Mucosa of rectum (tissue), 2 donors: Measurements from ENCODE around the gene BBX.
A peak's percentile ranks its signal among the peaks of the same experiment; 100 is the strongest.
"Not testable (repeated sequence)": the region's sequence is repeated elsewhere in the genome, so short reads cannot be mapped to it uniquely, and the experiment has no call there.

ENCODE experiments used
- H3K27ac ChIP-seq, 2 donors: one replicate each; pipeline ENCODE4 v1.7.0; 2013; ENCODE audit warnings: inconsistent platforms in 2 of 2, low read depth in 2 of 2, low read length in 2 of 2
- H3K27me3 ChIP-seq, 2 donors: one replicate each; pipeline ENCODE4 v1.7.0; 2013; ENCODE audit warnings: low read length in 2 of 2; ENCODE audit not compliant: control insufficient read depth in 2 of 2, insufficient read depth in 2 of 2
- H3K36me3 ChIP-seq, 2 donors: one replicate each; pipeline ENCODE4 v1.7.0; 2013; ENCODE audit warnings: low read length in 2 of 2; ENCODE audit not compliant: control insufficient read depth in 2 of 2, insufficient read depth in 2 of 2
- H3K4me1 ChIP-seq, 2 donors: one replicate each; pipeline ENCODE4 v1.7.0; 2013; ENCODE audit warnings: low read length in 2 of 2, mild to moderate bottlenecking in 1 of 2; ENCODE audit not compliant: control insufficient read depth in 2 of 2, insufficient read depth in 2 of 2
- H3K4me3 ChIP-seq, 2 donors: one replicate each; pipeline ENCODE4 v1.7.0; 2013; ENCODE audit warnings: low read length in 2 of 2
- H3K9ac ChIP-seq, 2 donors: one replicate each; pipeline ENCODE4 v1.7.0; 2013; ENCODE audit warnings: low read length in 2 of 2, low read depth in 1 of 2, mild to moderate bottlenecking in 1 of 2
- H3K9me3 ChIP-seq, 2 donors: one replicate each; pipeline ENCODE4 v1.7.0; 2013; ENCODE audit warnings: low read length in 2 of 2; ENCODE audit not compliant: control insufficient read depth in 2 of 2
- donor health status: healthy.
- donor health status: Normal muscosa, but diverticular disease.

Gene BBX

GRCh38 chr3:107689355-107689754, 166.6 kb downstream of the BBX start:
- H3K36me3 ChIP-seq: no peaks in the 10 kb centered on the region
- H3K27ac ChIP-seq: no peak overlapping the region
- H3K9ac ChIP-seq: no peak overlapping the region
- no peaks in the 10 kb centered on the region for H3K27me3 ChIP-seq
- H3K4me1 ChIP-seq: no peaks in the 10 kb centered on the region
- H3K4me3 ChIP-seq: no peak overlapping the region
- no peaks in the 10 kb centered on the region for H3K9me3 ChIP-seq

GRCh38 chr3:107690522-107691138, 167.9 kb downstream of the BBX start:
- Histone ChIP-seq H3K36me3 (no peaks in the 10 kb centered on the region), H3K4me1 (no peaks in the 10 kb centered on the region), H3K9ac (no peak overlapping the region), H3K9me3 (no peaks in the 10 kb centered on the region), H3K27me3 (no peaks in the 10 kb centered on the region), H3K4me3 (no peak overlapping the region), H3K27ac (no peak overlapping the region)

GRCh38 chr3:107691984-107692383, 169.2 kb downstream of the BBX start:
- H3K9ac ChIP-seq, H3K36me3 ChIP-seq, H3K9me3 ChIP-seq, H3K4me1 ChIP-seq, H3K27me3 ChIP-seq, H3K4me3 ChIP-seq, H3K27ac ChIP-seq: not testable (repeated sequence)

GRCh38 chr3:107697348-107697747, 174.6 kb downstream of the BBX start:
- H3K27me3 ChIP-seq, H3K9ac ChIP-seq, H3K27ac ChIP-seq, H3K36me3 ChIP-seq, H3K4me3 ChIP-seq, H3K9me3 ChIP-seq, H3K4me1 ChIP-seq: not testable (repeated sequence)

- H3K4me3 ChIP-seq: peak overlapping the region; percentile 59 to 65
- not testable (repeated sequence) for H3K4me1 ChIP-seq, H3K36me3 ChIP-seq, H3K9me3 ChIP-seq, H3K9ac ChIP-seq, H3K27me3 ChIP-seq
- H3K27ac ChIP-seq: peak overlapping the region in 1 of 2 donors; percentile 29
Observed at GRCh38 chr3:107697855-107698254, 175.1 kb downstream of the BBX start.

GRCh38 chr3:107699682-107700081, 176.9 kb downstream of the BBX start:
- Histone ChIP-seq H3K9me3 (no peaks in the 10 kb centered on the region), H3K36me3 (no peaks in the 10 kb centered on the region), H3K27me3 (no peaks in the 10 kb centered on the region), H3K4me3 (no peak overlapping the region), H3K4me1 (no peaks in the 10 kb centered on the region), H3K27ac (no peak overlapping the region), H3K9ac (no peak overlapping the region)

- H3K27ac ChIP-seq: no peak overlapping the region
- no peak overlapping the region for H3K4me3 ChIP-seq
- H3K9ac ChIP-seq: no peak overlapping the region
- no peaks in the 10 kb centered on the region for H3K4me1 ChIP-seq
- H3K27me3 ChIP-seq: no peaks in the 10 kb centered on the region
- H3K9me3 ChIP-seq: no peaks in the 10 kb centered on the region
- no peaks in the 10 kb centered on the region for H3K36me3 ChIP-seq
Observed at GRCh38 chr3:107701299-107701698, 178.5 kb downstream of the BBX start.

GRCh38 chr3:107704477-107704876, 181.7 kb downstream of the BBX start:
- Histone ChIP-seq H3K27ac (no peak overlapping the region), H3K27me3 (no peaks in the 10 kb centered on the region), H3K4me3 (no peak overlapping the region), H3K9me3 (no peaks in the 10 kb centered on the region), H3K9ac (no peak overlapping the region), H3K36me3 (no peaks in the 10 kb centered on the region), H3K4me1 (no peaks in the 10 kb centered on the region)

- Histone ChIP-seq H3K36me3 (no peaks in the 10 kb centered on the region), H3K4me1 (no peaks in the 10 kb centered on the region), H3K27ac (no peak overlapping the region), H3K9me3 (no peaks in the 10 kb centered on the region), H3K9ac (no peak overlapping the region), H3K27me3 (no peaks in the 10 kb centered on the region), H3K4me3 (no peak overlapping the region)
Observed at GRCh38 chr3:107705046-107705445, 182.3 kb downstream of the BBX start.

- H3K27ac ChIP-seq: no peak overlapping the region
- no peak overlapping the region for H3K9ac ChIP-seq
- H3K4me3 ChIP-seq: no peak overlapping the region
- no peaks in the 10 kb centered on the region for H3K27me3 ChIP-seq
- H3K9me3 ChIP-seq: no peaks in the 10 kb centered on the region
- no peaks in the 10 kb centered on the region for H3K4me1 ChIP-seq
- H3K36me3 ChIP-seq: peaks cover 0 to 7% of the 10 kb centered on the region in 2 donors
Observed at GRCh38 chr3:107710851-107711250, 188.1 kb downstream of the BBX start.

- H3K9ac ChIP-seq: no peak overlapping the region
- H3K27ac ChIP-seq: no peak overlapping the region
- no peaks in the 10 kb centered on the region for H3K4me1 ChIP-seq
- no peaks in the 10 kb centered on the region for H3K27me3 ChIP-seq
- H3K36me3 ChIP-seq: peaks cover 0 to 3% of the 10 kb centered on the region in 2 donors
- no peak overlapping the region for H3K4me3 ChIP-seq
- H3K9me3 ChIP-seq: no peaks in the 10 kb centered on the region
Observed at GRCh38 chr3:107716734-107717133, 194.0 kb downstream of the BBX start.
